ENCODE results near the gene NCAN. TPM values are rescaled to one million over a fixed set of nuclear protein-coding genes. Genes with fewer than 3 reads are reported as not detected.

Gene NCAN
- total and polyA plus RNA-seq, 2 of the 13 experiments (the other 11 are each of a cell fraction or from before 2014, with no cell fraction given), result not detected

GRCh38 chr19:19203012-19203856 lies 8.5 kb upstream of the NCAN start, which contains the start of gene NR2C2AP (continued):
- TF ChIP-seq MAFK (conservative IDR thresholded peaks at IDR 0.05 in 1 of 2, IDR thresholded peaks at IDR 0.05 in 1 of 2; ENCODE audit: low read length in 2 of 2) (no peak), ZNF773 (CRISPR knock-in tag; IDR thresholded peaks at IDR 0.05; ENCODE audit: borderline replicate concordance) (no peak), AGO2 (optimal IDR thresholded peaks at IDR 0.05; ENCODE audit: low read depth, low read length) (peak; percentile 81), ARHGAP35 (CRISPR knock-in tag; IDR thresholded peaks at IDR 0.05; ENCODE audit: borderline replicate concordance) (no peak), ZMYM3 (CRISPR knock-in tag; IDR thresholded peaks at IDR 0.05) (peak; percentile 37; the same call in 1 of the 2 replicates), ZNF431 (CRISPR knock-in tag; IDR thresholded peaks at IDR 0.05; ENCODE audit: borderline replicate concordance, low read depth) (no peak), LCORL (IDR thresholded peaks at IDR 0.05) (no peak), LCORL (CRISPR knock-in tag; IDR thresholded peaks at IDR 0.05) (no peak), ZNF207 (IDR thresholded peaks at IDR 0.05; ENCODE audit: borderline replicate concordance) (no peak), ZNF740 (CRISPR knock-in tag; IDR thresholded peaks at IDR 0.05) (no peak), ZNF260 (CRISPR knock-in tag; IDR thresholded peaks at IDR 0.05; ENCODE audit: borderline replicate concordance, low read depth) (no peak), DPF2 (CRISPR knock-in tag; IDR thresholded peaks at IDR 0.05; ENCODE audit: borderline replicate concordance, low read depth) (no peak), MIXL1 (CRISPR knock-in tag; IDR thresholded peaks at IDR 0.05) (no peak), SSRP1 (CRISPR knock-in tag; IDR thresholded peaks at IDR 0.05) (no peak), REXO4 (CRISPR knock-in tag; IDR thresholded peaks at IDR 0.05; ENCODE audit: borderline replicate concordance) (no peak), ZNF281 (CRISPR knock-in tag; IDR thresholded peaks at IDR 0.05; ENCODE audit: borderline replicate concordance) (no peak), ZFP41 (CRISPR knock-in tag; IDR thresholded peaks at IDR 0.05; ENCODE audit: borderline replicate concordance) (no peak), ZNF275 (CRISPR knock-in tag; IDR thresholded peaks at IDR 0.05; ENCODE audit: borderline replicate concordance) (no peak), ZMYM4 (CRISPR knock-in tag; IDR thresholded peaks at IDR 0.05) (peak; percentile 20; the same call in 1 of the 2 replicates), POLR2AphosphoS5 (IDR thresholded peaks at IDR 0.05; ENCODE audit: low read depth, low read length) (peak; percentile 68)
- TF ChIP-seq, protein P1, sequence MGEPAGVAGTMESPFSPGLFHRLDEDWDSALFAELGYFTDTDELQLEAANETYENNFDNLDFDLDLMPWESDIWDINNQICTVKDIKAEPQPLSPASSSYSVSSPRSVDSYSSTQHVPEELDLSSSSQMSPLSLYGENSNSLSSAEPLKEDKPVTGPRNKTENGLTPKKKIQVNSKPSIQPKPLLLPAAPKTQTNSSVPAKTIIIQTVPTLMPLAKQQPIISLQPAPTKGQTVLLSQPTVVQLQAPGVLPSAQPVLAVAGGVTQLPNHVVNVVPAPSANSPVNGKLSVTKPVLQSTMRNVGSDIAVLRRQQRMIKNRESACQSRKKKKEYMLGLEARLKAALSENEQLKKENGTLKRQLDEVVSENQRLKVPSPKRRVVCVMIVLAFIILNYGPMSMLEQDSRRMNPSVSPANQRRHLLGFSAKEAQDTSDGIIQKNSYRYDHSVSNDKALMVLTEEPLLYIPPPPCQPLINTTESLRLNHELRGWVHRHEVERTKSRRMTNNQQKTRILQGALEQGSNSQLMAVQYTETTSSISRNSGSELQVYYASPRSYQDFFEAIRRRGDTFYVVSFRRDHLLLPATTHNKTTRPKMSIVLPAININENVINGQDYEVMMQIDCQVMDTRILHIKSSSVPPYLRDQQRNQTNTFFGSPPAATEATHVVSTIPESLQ (CRISPR knock-in tag; conservative IDR thresholded peaks at IDR 0.05), result no peak
- TF ChIP-seq, protein P2, sequence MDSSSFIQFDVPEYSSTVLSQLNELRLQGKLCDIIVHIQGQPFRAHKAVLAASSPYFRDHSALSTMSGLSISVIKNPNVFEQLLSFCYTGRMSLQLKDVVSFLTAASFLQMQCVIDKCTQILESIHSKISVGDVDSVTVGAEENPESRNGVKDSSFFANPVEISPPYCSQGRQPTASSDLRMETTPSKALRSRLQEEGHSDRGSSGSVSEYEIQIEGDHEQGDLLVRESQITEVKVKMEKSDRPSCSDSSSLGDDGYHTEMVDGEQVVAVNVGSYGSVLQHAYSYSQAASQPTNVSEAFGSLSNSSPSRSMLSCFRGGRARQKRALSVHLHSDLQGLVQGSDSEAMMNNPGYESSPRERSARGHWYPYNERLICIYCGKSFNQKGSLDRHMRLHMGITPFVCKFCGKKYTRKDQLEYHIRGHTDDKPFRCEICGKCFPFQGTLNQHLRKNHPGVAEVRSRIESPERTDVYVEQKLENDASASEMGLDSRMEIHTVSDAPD (CRISPR knock-in tag; IDR thresholded peaks at IDR 0.05), result no peak

Measured in HepG2 (cell line).